ENCODE data around the gene KCNK18. TPM values are rescaled to one million over a fixed set of nuclear protein-coding genes. Genes with fewer than 3 reads are reported as not detected.
"Not testable (repeated sequence)": the region's sequence is repeated elsewhere in the genome, so short reads cannot be mapped to it uniquely, and the experiment has no call there.

KCNK18 gene
- total RNA-seq, 1 experiment from 2014 or later, result not detected

GRCh38 chr10:117218654-117219053 is 21.4 kb downstream of the KCNK18 start:
- H3K9me3 ChIP-seq (replicated peaks), result no peaks in the 10 kb centered on the region; the same call in 1 of the 2 replicates
- H3K27me3 ChIP-seq (replicated peaks), result peaks cover 11% of the 10 kb centered on the region
- DNase-seq (ENCODE audit: low read depth in 1 of 2, low spot score in 2 of 2), result no peak
- H3K4me1 ChIP-seq (replicated peaks), result peaks cover 10% of the 10 kb centered on the region
- H3K4me3 ChIP-seq, result no peak overlapping the region
- no peak overlapping the region for H3K27ac ChIP-seq
- no peaks in the 10 kb centered on the region for H3K36me3 ChIP-seq

GRCh38 chr10:117221156-117221711 is 23.9 kb downstream of the KCNK18 start:
- Histone ChIP-seq H3K36me3 (no peaks in the 10 kb centered on the region), H3K27me3 (replicated peaks) (peaks cover 7% of the 10 kb centered on the region; the same call in 1 of the 2 replicates), H3K4me1 (replicated peaks) (peaks cover 9% of the 10 kb centered on the region), H3K9me3 (replicated peaks) (no peaks in the 10 kb centered on the region; the same call in 1 of the 2 replicates), H3K4me3 (no peak overlapping the region), H3K27ac (no peak overlapping the region)
- DNase-seq (ENCODE audit: low read depth in 1 of 2, low spot score in 2 of 2), result peak in 1 of 2 experiments; percentile 22

- Histone ChIP-seq H3K36me3 (no peaks in the 10 kb centered on the region), H3K9me3 (replicated peaks) (no peaks in the 10 kb centered on the region), H3K4me3 (no peak overlapping the region), H3K27me3 (replicated peaks) (peaks cover 3% of the 10 kb centered on the region; the same call in 1 of the 2 replicates), H3K4me1 (replicated peaks) (no peaks in the 10 kb centered on the region), H3K27ac (no peak overlapping the region)
- DNase-seq (ENCODE audit: low read depth in 1 of 2, low spot score in 2 of 2), result no peak
Observed at GRCh38 chr10:117222552-117222951, 25.3 kb downstream of the KCNK18 start.

DNA sequence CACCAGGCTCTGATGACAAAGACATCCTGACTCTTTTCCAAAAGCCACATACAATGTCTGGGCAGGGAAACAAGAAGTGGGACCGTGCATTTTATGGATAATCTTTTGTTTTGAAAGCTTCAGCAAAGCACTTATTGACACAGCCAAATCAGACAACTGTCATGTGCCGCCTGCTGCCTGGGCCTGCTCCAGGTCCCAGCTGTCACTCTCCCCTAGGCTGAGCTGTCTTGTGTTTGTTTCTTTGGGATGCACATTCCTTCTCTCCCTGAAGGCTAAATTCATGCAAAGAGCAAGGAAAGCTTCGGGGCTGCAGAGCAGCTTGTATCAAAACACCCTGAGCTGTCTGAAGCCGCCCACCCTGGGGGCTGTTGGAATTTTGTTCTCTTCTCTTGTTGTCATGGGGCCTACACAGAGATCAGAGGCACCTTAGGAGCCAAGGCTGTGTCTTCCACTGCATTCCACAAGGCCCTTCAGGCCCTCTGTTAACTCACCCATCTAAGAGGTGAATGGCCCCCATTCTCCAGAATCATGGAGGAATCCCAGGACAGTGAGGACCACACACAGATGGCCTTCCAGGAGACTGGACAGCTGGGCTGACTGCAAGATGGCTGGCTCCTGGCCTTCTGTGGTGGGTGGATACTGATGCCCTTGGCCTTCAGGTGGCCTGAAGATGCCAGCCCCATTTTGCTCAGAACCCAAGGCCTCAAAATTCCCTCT is 25.8 kb downstream of the KCNK18 start:
- H3K27ac ChIP-seq, result no peak overlapping the region
- no peaks in the 10 kb centered on the region for H3K4me1 ChIP-seq (replicated peaks)
- H3K9me3 ChIP-seq (replicated peaks), result no peaks in the 10 kb centered on the region
- H3K4me3 ChIP-seq, result no peak overlapping the region
- DNase-seq (ENCODE audit: low read depth in 1 of 2, low spot score in 2 of 2), result no peak
- H3K27me3 ChIP-seq (replicated peaks), result no peaks in the 10 kb centered on the region; the same call in 1 of the 2 replicates
- H3K36me3 ChIP-seq, result no peaks in the 10 kb centered on the region

DNA sequence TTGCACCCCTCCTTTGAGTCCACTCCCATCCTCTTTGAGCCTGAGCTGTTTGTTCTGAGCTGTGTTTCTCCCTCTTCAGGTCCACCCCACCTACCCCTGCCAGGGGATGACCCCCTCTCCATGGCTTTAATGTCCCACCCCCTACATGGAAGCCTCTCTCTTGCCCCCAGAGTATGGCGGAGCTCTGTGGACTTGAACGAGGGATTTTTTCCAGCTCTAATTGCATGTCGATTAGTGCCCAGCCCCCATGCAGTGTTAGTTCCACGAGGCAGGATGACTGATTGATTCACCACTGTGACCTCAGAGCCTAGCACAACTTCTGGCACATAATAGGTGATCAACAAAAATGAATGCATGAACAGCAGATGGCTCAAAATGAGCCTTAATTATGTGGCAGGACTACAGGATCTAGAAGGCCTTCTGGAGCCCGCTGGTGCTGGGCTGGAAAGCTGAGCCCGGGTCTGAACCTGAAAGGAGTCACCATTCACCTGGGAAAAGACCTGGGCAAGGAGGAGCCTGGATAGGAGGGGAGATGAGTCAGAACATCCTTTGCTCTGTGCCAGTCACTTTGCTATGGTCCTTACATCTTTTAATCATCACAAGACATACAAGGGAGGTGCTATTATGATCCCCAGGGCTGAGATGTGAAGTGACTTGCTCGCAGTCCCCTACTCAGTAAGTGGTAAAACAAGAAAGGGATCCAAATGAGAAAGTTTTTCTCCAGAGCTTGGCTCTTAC is 26.6 kb downstream of the KCNK18 start:
- Histone ChIP-seq H3K36me3 (no peaks in the 10 kb centered on the region), H3K27me3 (replicated peaks) (no peaks in the 10 kb centered on the region; the same call in 1 of the 2 replicates), H3K4me1 (replicated peaks) (no peaks in the 10 kb centered on the region), H3K9me3 (replicated peaks) (no peaks in the 10 kb centered on the region), H3K27ac (no peak overlapping the region), H3K4me3 (no peak overlapping the region)
- DNase-seq (ENCODE audit: low read depth in 1 of 2, low spot score in 2 of 2), result no peak

DNA sequence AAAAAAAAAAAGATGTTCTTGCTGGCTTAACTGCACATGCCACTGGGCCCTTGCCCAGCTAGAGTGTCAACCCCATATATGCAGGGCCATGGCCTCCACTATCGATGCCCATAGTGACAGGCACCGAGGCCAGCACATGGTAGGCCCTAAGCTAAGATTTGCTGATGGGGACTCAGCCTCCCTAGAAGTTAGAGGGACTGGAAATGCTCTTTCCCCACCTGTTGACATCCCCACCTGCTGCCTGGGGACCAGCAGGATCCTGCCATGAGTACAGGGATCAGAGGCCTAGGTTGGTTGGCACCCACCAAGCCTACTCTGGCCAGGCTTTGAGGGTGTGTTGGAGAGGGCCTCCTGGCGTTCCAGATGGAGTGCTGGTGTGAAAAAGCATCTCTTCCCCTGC is 27.6 kb downstream of the KCNK18 start:
- H3K4me3 ChIP-seq, result no peak overlapping the region
- no peaks in the 10 kb centered on the region; the same call in 1 of the 2 replicates for H3K27me3 ChIP-seq (replicated peaks)
- H3K36me3 ChIP-seq, result no peaks in the 10 kb centered on the region

GRCh38 chr10:117226813-117227451 is 29.6 kb downstream of the KCNK18 start:
- no peaks in the 10 kb centered on the region; the same call in 1 of the 2 replicates for H3K27me3 ChIP-seq (replicated peaks)
- H3K27ac ChIP-seq, result no peak overlapping the region
- no peaks in the 10 kb centered on the region for H3K4me1 ChIP-seq (replicated peaks)
- no peaks in the 10 kb centered on the region for H3K9me3 ChIP-seq (replicated peaks)
- H3K36me3 ChIP-seq, result no peaks in the 10 kb centered on the region
- DNase-seq (ENCODE audit: low read depth in 1 of 2, low spot score in 2 of 2), result peak in 1 of 2 experiments; percentile 31
- no peak overlapping the region for H3K4me3 ChIP-seq

More for the DNA sequence above, 27.6 kb downstream of the KCNK18 start:
- Histone ChIP-seq H3K9me3 (replicated peaks) (no peaks in the 10 kb centered on the region), H3K27ac (no peak overlapping the region), H3K4me1 (replicated peaks) (no peaks in the 10 kb centered on the region)
- DNase-seq (ENCODE audit: low read depth in 1 of 2, low spot score in 2 of 2), result no peak

- no peaks in the 10 kb centered on the region; the same call in 1 of the 2 replicates for H3K27me3 ChIP-seq (replicated peaks)
- H3K36me3 ChIP-seq, result no peaks in the 10 kb centered on the region
- H3K27ac ChIP-seq, result no peak overlapping the region
- no peaks in the 10 kb centered on the region for H3K4me1 ChIP-seq (replicated peaks)
- no peaks in the 10 kb centered on the region for H3K9me3 ChIP-seq (replicated peaks)
- H3K4me3 ChIP-seq, result no peak overlapping the region
- no peak for DNase-seq (ENCODE audit: low read depth in 1 of 2, low spot score in 2 of 2)
Observed at GRCh38 chr10:117228210-117228609, 30.9 kb downstream of the KCNK18 start.

DNA sequence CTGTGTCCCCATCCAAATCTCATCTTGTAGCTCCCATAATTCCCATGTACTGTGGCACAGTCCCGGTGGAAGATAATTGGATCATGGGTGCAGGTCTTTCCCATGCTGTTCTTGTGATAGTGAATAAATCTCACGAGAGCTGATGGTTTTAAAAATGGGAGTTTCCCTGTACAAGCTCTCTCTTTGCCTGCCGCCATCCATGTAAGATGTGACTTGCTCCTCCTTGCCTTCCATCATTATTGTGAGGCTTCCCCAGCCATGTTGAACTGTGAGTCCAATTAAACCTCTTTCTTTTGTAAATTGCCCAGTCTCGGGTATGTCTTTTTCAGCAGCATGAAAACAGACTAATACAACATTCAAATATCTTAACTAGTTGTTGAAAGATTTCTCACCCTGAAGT is 32.8 kb downstream of the KCNK18 start:
- H3K27me3 ChIP-seq (replicated peaks); H3K9me3 ChIP-seq (replicated peaks); H3K4me3 ChIP-seq; H3K4me1 ChIP-seq (replicated peaks); H3K27ac ChIP-seq; H3K36me3 ChIP-seq; DNase-seq (ENCODE audit: low read depth in 1 of 2, low spot score in 2 of 2): not testable (repeated sequence)

DNA sequence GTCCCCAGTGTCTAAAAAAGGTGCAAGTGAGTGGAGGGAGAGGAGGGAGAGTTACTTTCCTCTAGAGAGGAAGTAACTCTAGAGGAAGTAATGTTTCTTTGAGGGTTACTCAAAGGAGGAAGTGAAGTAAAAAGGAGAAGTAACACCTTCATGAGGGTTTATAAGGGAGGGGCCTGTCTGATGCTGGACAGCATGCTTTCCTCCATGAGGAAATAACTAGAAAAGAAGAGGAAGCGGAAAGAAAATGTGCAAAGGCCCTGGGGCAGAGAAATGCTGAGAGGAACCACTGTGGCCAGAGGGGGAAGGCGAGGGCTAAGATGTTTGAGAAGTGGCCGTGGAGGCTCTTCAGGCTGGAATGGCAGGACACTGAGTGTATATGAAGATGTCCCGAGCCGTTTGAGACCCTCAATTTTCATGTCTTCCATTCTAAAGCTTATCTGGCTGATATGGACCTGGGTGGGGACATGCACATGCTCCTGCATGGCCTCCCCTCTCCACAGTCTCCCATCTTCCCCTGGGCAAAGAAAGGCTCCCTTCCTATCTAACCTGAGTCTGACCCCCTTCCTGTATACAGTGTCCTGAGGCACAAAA is 40.2 kb downstream of the KCNK18 start:
- no peaks in the 10 kb centered on the region for H3K4me1 ChIP-seq (replicated peaks)
- H3K4me3 ChIP-seq, result no peak overlapping the region
- H3K36me3 ChIP-seq, result no peaks in the 10 kb centered on the region
- no peak for DNase-seq (ENCODE audit: low read depth in 1 of 2, low spot score in 2 of 2)
- no peaks in the 10 kb centered on the region for H3K9me3 ChIP-seq (replicated peaks)
- H3K27me3 ChIP-seq (replicated peaks), result peaks cover 28% of the 10 kb centered on the region
- no peak overlapping the region for H3K27ac ChIP-seq

- Histone ChIP-seq H3K36me3 (no peaks in the 10 kb centered on the region), H3K27ac (no peak overlapping the region), H3K27me3 (replicated peaks) (peaks cover 33% of the 10 kb centered on the region), H3K4me3 (no peak overlapping the region), H3K9me3 (replicated peaks) (no peaks in the 10 kb centered on the region), H3K4me1 (replicated peaks) (no peaks in the 10 kb centered on the region)
- no peak for DNase-seq (ENCODE audit: low read depth in 1 of 2, low spot score in 2 of 2)
Observed at GRCh38 chr10:117239051-117239450, 41.8 kb downstream of the KCNK18 start.

GRCh38 chr10:117239721-117240620 is 42.7 kb downstream of the KCNK18 start:
- no peaks in the 10 kb centered on the region for H3K36me3 ChIP-seq
- DNase-seq (ENCODE audit: low read depth in 1 of 2, low spot score in 2 of 2), result no peak
- no peaks in the 10 kb centered on the region for H3K4me1 ChIP-seq (replicated peaks)
- no peak overlapping the region for H3K27ac ChIP-seq
- peaks cover 31% of the 10 kb centered on the region for H3K27me3 ChIP-seq (replicated peaks)
- H3K4me3 ChIP-seq, result no peak overlapping the region
- H3K9me3 ChIP-seq (replicated peaks), result no peaks in the 10 kb centered on the region

Data from SJSA1 (cell line).